Heart right ventricle (tissue), 16 donors: ENCODE results near the gene EPS8L3. TPM values are rescaled to one million over a fixed set of nuclear protein-coding genes. Genes with fewer than 3 reads are reported as not detected.

Experiments
- ATAC-seq, 8 donors: fragments of 200-7000 bp; cut with Tn5 transposase; one replicate each; pipeline ENCODE4 v1.9.1; 2020; ENCODE audit warnings: mild to moderate bottlenecking in 8 of 8, moderate library complexity in 8 of 8, moderate number of reproducible peaks in 1 of 8
- DNase-seq, 2 donors: peaks; one replicate each; pipeline ENCODE4 v3.0.0-alpha.2; 2020
- H3K27ac ChIP-seq, 10 donors: fragments of 200-600 bp; sonication (generic) in 2 of 10; one replicate each; pipeline versions ENCODE4 v1.5.0 to v1.8.0; 2020 to 2022; ENCODE audit warnings: mild to moderate bottlenecking in 3 of 10
- H3K27me3 ChIP-seq, 7 donors: fragments of 200-600 bp; one replicate each; pipeline ENCODE4 v1.8.0; 2021 to 2022; ENCODE audit warnings: mild to moderate bottlenecking in 2 of 7
- H3K36me3 ChIP-seq, 9 donors: fragments of 200-600 bp; sonication (generic) in 1 of 9; one replicate each; pipeline versions ENCODE4 v1.5.0 to v1.8.0; 2020 to 2022; ENCODE audit warnings: mild to moderate bottlenecking in 2 of 9
- H3K4me1 ChIP-seq, 9 donors: fragments of 200-600 bp; sonication (generic) in 1 of 9; one replicate each; pipeline versions ENCODE4 v1.5.0 to v1.8.0; 2020 to 2022; ENCODE audit warnings: mild to moderate bottlenecking in 4 of 9
- H3K4me3 ChIP-seq, 10 donors: fragments of 200-600 bp; sonication (generic) in 2 of 10; one replicate each; pipeline versions ENCODE4 v1.5.0 to v1.8.0; 2020 to 2022; ENCODE audit warnings: mild to moderate bottlenecking in 7 of 10, moderate library complexity in 2 of 10
- H3K9me3 ChIP-seq, 11 donors: fragments of 200-600 bp in 10 of 11; sonication (generic) in 2 of 11; one replicate each; pipeline versions ENCODE4 v1.5.0 to v1.8.0; 2013 to 2022; ENCODE audit warnings: mild to moderate bottlenecking in 2 of 11, control low read depth in 1 of 11, moderate library complexity in 1 of 11
- WGBS, 2 donors: extraction: QIAGEN DNeasy Blood & Tissue Kit; methylation state at CpG; one replicate each; pipeline ENCODE4 v1.1.7; 2013; ENCODE audit warnings: inconsistent platforms in 1 of 2; 5-methylcytosine and 5-hydroxymethylcytosine counted together
- intact Hi-C, 10 donors: fragments of 100-400 bp; cut with DNase I; formaldehyde crosslinking; loops; one replicate each; pipeline versions ENCODE4 v1.11.1 to v1.14.2; 2022
- polyA plus RNA-seq, 2 donors: library from polyadenylated mRNA; stranded (reverse); fragments of 200-250 nt; gene quantifications; one replicate each; pipeline ENCODE4 v1.2.3, GENCODE V29; 2013
- total RNA-seq, 10 donors: library from RNA; stranded (reverse); fragmentation: NEBNext Ultra II Directional in 3 of 10; extraction: Animal tissue kit (Norgen Biotek cat#: 25700) in 3 of 10; gene quantifications; one replicate each; pipeline versions ENCODE4 v1.2.1 to v1.2.4, GENCODE V29; 2021 to 2023
- TF ChIP-seq, protein P1 (sequence below), 9 donors: fragments of 200-600 bp; sonication (generic) in 2 of 9; IDR thresholded peaks; one replicate each; pipeline versions ENCODE4 v1.5.0 to v1.8.0; 2021 to 2022; ENCODE audit warnings: antibody characterized with exemption in 9 of 9, mild to moderate bottlenecking in 5 of 9, moderate library complexity in 1 of 9
- donor health status: Arrhythmogenic right ventricular cardiomyopathy.
- donor health status: ischemic (EF 13 %, LVEDD 7.1; RV severe dilation, severe dysfunction).
- donor health status: healthy with polysubstance abuse.
- donor health status: DM: no; HTN: yes; CAD: no.
- donor health status: DM: no; HTN: no; CAD: no.
- donor health status: ischemic (EF 25% LVEDD 6.9; RV normal size, moderate dysfunction).
- donor health status: ischemic (EF 25% LVEDD 5.7; RV mildly dilated, moderate dysfunction).
- donor health status: healthy.
- donor health status: DM: yes; HTN: yes; CAD: no.
- donor health status: Ischemic cardiomyopathy.
- donor health status: ischemic (EF 35%, LVEDD 5.7; RV mildly dilated, moderate dysfunction).
- donor health status: nonischemic (EF 11% LVEDD 7.7; RV severe dilation, severe dysfunction).
- donor health status: DM: yes; HTN: yes; CAD: no.
- donor health status: PGD.
- donor health status: ischemic (EF 29% LVEDD 5.4; RV normal size, mild dysfunction).
- donor health status: nonischemic (EF 23%, LVEDD 6.1; RV moderate dilation, normal function).

The EPS8L3 gene
- total and polyA plus RNA-seq, 12 donors, result 0.49 to 0.61 (median 0.56) TPM; not detected in 9

DNA sequence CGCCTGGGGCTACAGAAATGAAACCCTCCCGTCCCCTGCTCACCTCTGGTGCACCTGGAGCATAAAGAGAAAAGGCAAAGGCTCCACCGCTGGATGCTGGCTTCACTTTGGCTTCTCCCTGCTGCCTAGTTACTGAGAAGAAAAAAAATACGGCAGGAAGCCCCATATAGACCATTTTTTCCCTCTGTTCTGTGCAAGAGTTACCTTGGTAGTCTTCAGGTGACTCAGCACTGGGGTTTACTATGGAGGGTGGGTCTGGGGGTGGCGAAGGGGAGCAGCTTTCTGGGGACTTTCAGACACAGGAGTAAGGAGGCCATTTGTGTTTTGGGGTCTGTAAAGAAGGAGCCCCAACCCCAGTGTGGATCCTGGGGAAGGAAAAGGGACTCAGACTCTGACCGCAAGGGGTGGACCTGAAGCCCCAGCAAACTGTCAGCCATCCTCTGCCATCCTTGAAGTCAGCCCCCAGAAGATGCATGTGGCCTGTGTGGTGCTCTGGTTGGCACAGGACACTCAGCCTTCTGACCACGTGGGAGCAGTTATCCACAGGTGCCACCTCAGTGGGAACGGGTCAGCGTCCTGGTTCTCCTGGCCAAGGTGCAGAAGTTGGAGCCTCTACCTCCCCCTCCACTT is 25.9 kb upstream of the EPS8L3 start:
- H3K27ac ChIP-seq, result peak overlapping the region in 1 of 10 donors; percentile 24
- WGBS, 2 donors, result 89 to 93% methylated on average over 9 of the region's 9 CpGs
- intact Hi-C loops, result loop anchor here in 8 of 10 donors (5.0 to 10.0 kb wide), 4 partner anchors 63 to 193 kb away; partner anchors contain the start of genes CSF1 (in 6 of the 8) and AHCYL1 (in 3 of the 8)

DNA sequence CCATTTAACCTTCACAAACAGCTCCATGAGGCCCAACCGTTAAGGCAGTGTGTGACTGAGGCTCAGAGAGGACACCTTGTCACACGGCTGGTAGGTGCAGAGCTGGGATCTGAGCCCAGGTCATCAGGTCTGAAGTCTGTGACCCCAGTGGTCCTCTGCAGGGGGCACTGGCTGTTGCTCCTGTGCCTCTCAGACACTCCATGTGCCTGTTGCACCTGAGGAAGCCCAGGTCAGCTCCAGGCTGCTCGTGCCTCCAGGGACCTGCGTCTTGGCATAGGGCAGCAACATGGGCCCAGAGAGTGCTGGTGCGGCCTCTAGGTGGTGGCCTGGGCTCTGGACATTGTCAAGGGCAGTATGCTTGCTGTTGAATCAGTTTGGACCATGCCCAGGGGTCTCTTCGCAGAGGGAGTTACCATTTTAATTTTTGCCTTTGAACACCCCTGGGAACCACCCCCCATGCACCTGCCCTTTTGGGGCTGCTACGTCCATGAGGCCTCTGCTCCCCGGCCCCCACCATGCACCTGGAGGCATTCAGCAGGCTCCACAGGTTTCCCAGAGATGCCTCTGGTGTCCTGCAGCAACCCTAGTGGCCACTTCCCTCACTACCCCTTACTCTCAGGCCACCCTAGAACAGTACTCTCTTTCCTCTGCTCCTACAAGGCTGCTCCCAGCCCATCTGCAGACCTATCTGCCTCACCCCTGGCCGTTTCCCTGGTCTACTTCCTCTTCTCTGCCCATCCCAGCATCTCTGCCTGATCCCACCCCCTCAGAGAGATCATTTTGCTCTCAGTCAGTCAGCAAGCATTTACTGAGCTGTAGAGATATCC is 25.2 kb upstream of the EPS8L3 start:
- H3K4me1 ChIP-seq, result peaks cover 26 to 66% (median 48%) of the 10 kb centered on the region in 9 donors
- intact Hi-C loops, result loop anchor here in 1 of 10 donors (5.0 kb wide), 1 partner anchor 123 kb away; the partner anchor contains the start of gene CSF1

More for the DNA sequence above, 25.9 kb upstream of the EPS8L3 start:
- no peaks in the 10 kb centered on the region for H3K36me3 ChIP-seq
- ATAC-seq, result no peak
- H3K27me3 ChIP-seq, result no peaks in the 10 kb centered on the region
- DNase-seq, result no peak
- no peak overlapping the region for H3K4me3 ChIP-seq
- H3K4me1 ChIP-seq, result peaks cover 33 to 72% (median 56%) of the 10 kb centered on the region in 9 donors
- TF ChIP-seq, protein P1, sequence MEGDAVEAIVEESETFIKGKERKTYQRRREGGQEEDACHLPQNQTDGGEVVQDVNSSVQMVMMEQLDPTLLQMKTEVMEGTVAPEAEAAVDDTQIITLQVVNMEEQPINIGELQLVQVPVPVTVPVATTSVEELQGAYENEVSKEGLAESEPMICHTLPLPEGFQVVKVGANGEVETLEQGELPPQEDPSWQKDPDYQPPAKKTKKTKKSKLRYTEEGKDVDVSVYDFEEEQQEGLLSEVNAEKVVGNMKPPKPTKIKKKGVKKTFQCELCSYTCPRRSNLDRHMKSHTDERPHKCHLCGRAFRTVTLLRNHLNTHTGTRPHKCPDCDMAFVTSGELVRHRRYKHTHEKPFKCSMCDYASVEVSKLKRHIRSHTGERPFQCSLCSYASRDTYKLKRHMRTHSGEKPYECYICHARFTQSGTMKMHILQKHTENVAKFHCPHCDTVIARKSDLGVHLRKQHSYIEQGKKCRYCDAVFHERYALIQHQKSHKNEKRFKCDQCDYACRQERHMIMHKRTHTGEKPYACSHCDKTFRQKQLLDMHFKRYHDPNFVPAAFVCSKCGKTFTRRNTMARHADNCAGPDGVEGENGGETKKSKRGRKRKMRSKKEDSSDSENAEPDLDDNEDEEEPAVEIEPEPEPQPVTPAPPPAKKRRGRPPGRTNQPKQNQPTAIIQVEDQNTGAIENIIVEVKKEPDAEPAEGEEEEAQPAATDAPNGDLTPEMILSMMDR (IDR thresholded peaks at IDR 0.05), result no peak
- H3K9me3 ChIP-seq, result no peaks in the 10 kb centered on the region

DNA sequence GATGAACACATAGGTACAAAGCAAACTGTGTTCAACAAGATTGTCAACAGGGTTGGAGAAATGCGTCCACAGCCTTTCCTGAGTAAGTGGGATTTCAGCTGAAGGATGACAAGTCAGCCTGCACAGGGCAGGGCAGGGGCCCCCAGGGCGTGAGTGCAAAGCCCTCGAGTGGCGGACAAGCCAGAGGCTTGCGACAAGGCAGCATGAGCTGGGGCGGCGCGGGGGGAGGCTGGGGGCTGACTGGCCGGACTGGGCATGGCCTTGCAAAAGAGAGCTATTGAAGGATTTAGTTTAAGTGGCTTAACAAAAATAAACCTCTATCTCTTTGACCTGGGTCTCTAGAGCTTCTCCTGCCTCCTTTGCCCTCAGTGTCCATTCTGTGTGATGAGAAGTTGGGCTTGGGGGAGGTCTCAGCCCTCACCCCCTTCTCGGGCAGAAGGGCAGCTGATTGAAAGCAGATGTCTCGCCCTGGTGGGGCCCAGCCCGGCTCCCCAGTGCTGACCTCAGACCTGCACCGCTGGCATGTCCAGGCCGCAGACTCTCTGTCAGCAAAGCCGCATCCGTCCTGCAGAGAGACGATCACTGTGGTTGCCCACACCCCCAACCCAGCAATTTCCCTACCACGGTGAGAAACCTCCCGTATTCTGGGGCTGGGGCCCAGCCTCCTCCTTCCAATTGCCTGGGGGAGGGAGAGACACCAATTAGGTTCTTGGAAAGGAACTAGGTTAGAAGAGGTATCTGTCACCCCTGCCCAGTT is 24.3 kb upstream of the EPS8L3 start:
- Histone ChIP-seq H3K27me3 (no peaks in the 10 kb centered on the region), H3K4me1 (peaks cover 18 to 65% (median 43%) of the 10 kb centered on the region in 9 donors), H3K36me3 (no peaks in the 10 kb centered on the region), H3K4me3 (no peak overlapping the region), H3K27ac (no peak overlapping the region), H3K9me3 (no peaks in the 10 kb centered on the region)
- DNase-seq, result no peak
- intact Hi-C loops, result loop anchor here in 1 of 10 donors (5.0 kb wide), 1 partner anchor 124 kb away; the partner anchor contains the start of gene CSF1
- TF ChIP-seq, protein P1 (IDR thresholded peaks at IDR 0.05), result no peak
- ATAC-seq, result no peak
- 83 to 91% methylated on average over 19 of the region's 19 CpGs for WGBS, 2 donors

More for the DNA sequence above, 25.2 kb upstream of the EPS8L3 start:
- Histone ChIP-seq H3K9me3 (no peaks in the 10 kb centered on the region), H3K27ac (peak overlapping the region in 1 of 10 donors; percentile 24), H3K36me3 (no peaks in the 10 kb centered on the region), H3K4me3 (no peak overlapping the region), H3K27me3 (no peaks in the 10 kb centered on the region)
- no peak for DNase-seq
- ATAC-seq, result no peak
- TF ChIP-seq, protein P1 (IDR thresholded peaks at IDR 0.05), result peak in 2 of 9 donors; percentile 18 to 26
- WGBS, 2 donors, result 90 to 91% methylated on average over 9 of the region's 9 CpGs
